Measurements from ENCODE around the gene ASCC1.

ASCC1 gene

DNA sequence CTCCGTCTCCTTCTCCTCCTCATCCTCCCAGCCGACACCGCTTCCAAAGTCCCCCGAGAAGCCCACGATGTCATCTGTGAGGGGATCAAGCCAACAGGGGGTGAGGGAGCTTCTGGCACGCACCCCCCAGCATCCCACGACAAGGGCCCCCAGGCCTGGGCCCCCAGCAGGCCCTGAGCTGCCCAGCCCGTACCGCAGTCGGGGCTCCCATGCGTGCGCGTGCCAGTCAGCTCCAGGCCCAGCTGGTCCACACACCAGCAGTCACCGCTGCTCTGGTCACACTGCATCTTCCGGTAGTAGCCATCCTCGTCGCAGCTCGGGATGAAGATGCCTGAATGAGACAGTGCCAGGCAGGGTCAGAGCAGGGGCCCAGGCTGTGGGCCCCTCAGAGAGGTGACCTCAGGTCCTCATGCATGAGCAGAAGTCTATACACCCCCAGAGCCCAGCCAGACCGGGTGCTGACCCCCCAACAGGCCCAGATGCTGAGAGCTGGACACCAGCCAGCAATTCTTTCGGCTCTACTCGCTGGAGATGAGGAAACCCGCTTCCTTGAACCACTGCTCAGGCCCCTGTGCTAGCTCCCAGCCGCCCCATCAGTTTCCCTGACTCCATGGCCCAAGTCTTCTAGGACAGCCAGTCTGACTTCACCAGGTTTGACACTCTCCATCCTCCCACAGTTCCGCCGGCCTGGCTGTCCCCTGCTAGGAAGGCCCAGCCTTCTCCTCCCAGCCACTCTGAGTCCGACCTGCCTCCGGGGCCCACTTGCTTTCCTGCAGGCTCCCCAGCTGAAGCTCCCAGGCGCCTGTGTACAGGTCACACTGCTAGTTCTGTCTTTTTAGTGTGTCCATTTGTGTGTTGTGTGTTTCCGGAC is 153.0 kb downstream of the ASCC1 start:
- no peak for DNase-seq

DNA sequence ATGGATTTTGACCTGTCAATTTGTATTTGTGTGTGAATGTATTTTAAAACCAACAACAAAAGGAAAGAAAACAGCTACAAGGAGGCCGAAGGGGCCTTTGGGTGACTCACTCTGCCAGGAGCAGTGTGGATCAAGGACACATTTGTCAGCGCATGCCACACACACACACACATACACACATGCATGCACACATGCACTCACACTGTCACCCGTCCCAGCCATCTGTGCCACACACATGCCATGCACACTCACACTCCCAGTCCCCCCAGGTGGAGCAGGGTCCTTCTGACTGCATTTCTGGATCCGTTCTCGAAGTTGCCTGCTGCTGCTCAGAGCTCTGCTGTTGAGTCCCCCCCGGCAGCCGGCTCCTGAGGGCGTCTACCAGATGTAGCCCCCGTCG is 153.7 kb downstream of the ASCC1 start:
- no peak for DNase-seq

DNA sequence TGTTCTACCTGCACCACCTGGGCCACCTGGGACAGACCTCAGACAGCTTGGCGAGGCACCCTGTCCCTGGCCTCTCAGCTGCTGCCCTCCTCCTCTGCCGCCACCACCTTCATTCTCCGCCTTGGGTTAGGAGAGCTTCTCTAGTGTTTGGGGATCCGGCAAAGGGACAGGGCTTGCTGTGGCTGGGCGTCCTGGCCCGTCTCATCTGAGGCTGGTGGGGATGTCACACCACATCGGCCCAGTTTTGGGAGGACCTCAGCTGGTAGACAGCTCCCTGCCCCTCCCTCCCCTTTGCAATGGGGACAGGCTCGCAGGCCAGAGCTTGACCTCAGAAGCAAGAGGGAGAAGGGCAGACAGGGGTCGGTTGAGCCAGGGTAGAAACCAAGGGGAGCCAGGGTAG is 154.1 kb downstream of the ASCC1 start:
- no peak for DNase-seq

DNA sequence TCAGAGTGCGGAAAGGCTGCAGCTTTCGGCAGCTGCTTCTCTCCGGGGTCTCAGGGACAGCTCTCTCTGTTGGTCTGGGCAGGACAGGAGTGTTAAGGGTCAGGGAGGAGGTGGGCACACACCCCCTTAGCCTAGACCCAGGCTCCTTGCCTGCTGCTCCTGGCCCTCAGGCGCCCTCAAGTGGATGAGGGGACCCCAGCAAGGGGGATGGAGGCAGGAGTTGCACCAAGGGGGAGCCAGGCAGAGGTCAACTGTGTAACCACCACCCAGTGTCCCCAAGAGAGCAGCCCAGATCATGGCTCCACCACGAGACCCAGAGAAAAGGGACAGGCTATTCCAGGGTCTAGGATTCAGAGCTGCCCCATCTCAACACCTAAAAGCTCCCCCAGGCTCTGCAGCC is 154.6 kb downstream of the ASCC1 start:
- DNase-seq = no peak

DNA sequence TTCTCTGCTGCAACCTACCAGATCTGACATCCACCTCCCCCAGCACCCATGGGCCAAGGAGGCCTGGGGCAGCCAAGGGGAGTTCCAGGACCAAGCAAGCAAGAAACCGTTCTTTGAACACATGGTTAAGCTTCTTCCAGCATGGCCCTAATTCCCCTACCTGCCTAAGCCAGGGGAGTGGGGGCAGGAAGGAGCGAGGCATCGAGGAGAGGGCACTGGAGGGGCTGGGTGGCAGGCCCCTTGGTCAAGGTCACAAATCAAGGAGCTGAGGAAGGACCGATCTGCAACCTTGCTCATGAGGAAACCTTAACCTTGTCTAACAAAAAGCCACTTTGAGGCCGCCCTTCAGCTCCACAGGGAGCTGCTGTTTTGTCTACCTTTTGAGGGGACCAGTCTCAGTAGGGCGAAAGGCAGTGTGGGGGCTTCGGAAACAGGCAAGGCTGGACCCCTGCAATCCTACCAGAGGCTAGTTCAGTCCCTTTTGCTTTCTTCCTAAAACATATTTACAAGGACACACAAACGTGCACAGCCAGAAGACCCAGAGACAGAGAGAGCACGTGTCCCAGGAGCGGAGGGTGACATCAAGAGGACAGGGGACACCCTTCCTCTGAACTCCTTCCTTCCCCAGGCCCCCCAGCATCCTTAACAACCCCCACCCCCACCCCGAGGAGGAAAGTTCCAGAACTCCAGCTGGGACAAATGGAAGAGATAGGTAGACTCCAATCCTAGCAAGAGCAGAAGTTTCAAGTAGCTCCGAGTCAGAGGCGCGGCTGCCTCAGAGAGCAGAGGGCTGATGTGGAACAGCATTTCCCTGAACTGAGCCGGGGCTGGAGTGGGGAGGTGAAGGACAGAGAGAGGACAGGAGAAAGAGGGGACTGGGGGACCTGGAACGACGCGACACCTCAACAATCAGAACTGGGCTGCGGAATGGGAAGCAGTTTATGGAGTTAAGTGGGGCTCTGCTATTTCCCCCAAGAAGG is 155.9 kb downstream of the ASCC1 start:
- no peak for DNase-seq

DNA sequence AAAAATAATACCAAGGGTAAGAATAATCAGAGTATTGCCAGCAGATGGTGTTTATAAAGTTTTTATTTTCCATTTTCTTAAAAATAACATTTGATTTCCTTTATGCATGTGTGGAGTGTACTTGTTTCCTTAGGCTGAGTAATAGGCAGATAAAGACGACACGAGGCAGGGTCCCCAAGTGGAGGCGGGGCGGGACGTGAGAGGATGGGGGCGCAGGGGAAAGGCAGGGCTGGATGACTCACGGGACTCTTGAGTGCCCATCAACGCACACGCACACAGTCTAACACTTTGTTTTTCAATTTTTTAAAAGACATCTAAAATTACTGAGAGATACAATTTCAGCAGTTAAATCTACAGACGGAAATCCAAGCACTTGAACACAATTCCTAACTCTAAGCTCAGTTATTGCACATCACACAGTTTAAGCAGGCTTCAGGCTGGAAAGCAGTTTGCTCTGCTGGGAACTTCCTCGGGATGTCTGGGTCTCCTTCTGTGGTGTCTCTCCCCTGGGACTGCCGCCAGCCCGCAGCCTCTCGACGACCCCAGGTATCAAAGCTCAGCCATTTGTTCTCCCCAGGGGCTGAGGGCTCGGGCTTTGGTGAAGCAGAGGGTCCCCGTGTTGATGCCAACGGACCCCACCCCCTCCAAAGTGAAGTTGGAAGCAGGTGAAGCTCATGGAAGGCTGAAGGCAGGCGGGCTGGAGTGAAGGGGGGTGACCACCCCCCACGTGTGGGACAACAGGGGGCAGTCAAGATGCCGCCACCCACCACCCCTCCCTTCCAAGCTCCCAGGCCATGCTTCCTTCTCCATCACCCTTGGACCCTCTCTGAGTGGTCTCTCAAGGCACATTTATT is 156.9 kb downstream of the ASCC1 start:
- DNase-seq = no peak

DNA sequence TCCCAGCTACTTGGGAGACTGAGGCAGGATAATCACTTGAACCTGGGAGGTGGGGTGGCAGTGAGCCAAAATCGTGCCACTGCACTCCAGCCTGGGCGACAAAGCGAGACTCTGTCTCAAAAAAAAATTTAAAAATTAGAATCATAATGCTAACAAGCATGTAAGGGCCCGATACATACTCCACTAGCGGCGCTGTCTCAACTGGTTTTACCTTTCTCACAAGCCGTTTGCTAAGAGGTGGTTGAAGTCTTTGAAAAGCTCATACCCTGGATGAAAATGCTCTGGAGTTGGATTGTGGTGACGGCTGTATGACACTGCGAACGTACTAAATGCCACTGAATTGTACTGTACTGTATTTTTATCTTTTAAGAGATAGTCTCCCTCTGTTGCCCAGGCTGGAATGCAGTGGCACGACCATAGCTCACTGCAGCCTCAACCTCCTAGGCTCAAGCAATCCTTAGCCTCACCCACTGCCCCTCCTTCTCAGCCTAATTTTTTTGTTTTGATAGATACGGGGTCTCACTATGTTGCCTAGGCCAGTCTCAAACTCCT is 157.7 kb downstream of the ASCC1 start:
- DNase-seq = no peak

DNA sequence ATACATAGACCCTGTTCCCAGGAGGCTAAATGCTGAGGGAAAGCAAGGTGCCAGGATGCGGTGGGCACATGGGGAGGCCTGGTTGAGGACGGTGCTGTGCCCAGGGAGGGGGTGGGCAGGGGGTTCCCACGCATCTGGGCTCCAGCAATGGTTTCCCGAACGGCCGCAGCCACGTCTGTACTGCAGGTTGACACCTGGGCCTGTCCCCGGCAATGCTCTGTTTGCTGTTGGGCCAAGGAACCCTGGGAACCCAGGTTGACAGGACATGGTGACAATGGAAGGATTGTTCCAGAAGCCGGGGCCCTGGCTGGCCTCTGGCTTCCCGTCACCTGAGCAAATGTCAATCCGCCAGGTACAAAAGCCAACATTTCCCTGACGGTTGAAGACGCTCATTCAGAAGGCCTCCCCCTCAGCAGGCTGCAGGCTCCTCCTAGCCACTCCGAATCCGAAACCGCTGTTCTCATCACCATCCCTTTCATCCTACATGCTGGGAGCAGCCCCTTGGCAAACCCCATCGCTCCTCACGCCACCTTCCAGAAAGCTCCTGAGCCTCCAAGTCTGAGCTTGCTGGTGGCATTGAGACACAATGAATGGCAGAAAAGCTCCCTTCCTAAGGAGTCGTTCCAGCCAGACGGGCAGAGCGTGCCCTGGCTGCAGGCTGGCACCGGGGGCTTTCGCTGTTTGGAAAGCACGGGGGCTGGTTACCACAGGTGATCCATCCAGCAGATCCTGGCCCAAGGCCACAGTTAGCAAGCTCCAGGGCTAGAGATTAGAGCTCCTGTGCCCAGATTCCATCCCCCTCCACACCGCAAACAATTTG is 158.9 kb downstream of the ASCC1 start:
- no peak for DNase-seq

DNA sequence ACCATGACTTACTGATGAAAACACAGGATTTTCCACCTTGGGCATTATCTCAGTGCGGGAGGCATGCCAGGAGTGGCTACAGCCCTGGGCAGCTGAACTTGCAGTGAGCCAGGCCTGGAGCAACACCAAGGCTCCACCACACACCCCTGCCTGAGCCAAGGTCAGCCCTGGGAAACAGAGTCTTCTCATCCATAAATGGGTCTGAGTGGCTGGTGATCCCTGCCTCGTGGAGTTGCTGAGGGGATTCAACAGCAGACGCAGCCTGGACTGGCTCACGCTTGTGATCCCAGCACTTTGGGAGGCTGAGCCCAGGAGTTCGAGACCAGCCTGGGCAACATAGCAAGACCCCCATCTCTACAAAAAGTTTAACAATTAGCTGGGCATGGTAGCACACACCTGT is 160.0 kb downstream of the ASCC1 start:
- DNase-seq = no peak

DNA sequence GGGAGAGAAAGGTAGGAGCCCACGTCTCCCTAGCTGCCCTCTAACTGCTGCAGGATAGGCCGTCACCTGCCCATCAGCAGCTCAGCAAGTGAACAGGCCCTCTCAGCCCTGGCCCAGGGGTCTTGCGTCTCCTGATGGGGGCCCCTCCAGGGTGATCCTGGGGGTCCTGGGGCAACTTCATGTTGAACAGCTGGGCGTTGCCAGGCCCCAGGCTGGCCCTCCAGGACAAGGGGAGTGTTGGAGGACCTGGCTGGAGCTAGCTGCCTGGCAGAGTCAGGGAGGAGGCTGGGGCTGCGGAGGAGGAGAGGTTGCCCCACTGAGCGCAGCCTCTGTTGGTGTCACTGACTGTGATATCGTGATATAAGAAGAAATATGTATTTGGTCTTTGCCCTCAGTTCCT is 162.4 kb downstream of the ASCC1 start:
- no peak for DNase-seq

DNA sequence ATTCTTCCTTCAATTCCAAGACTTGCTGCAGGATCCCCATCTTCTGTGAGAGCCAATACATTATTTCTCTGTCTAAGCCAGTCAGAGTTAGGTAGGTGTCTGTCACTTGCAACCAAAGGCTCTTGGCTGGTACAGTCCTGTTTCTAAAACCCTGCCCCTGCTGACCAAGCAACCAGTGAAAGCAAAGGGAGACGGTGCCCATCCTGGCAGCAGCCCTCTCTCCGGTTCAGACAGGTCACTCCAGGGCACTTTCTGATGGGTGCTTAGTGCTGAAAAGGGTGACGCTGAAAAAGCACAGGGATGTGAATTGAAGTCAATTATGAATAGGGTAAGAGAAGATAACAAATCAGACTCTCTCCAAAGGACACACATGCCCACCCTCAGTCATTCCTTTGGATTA is 165.2 kb downstream of the ASCC1 start:
- DNase-seq = no peak

DNA sequence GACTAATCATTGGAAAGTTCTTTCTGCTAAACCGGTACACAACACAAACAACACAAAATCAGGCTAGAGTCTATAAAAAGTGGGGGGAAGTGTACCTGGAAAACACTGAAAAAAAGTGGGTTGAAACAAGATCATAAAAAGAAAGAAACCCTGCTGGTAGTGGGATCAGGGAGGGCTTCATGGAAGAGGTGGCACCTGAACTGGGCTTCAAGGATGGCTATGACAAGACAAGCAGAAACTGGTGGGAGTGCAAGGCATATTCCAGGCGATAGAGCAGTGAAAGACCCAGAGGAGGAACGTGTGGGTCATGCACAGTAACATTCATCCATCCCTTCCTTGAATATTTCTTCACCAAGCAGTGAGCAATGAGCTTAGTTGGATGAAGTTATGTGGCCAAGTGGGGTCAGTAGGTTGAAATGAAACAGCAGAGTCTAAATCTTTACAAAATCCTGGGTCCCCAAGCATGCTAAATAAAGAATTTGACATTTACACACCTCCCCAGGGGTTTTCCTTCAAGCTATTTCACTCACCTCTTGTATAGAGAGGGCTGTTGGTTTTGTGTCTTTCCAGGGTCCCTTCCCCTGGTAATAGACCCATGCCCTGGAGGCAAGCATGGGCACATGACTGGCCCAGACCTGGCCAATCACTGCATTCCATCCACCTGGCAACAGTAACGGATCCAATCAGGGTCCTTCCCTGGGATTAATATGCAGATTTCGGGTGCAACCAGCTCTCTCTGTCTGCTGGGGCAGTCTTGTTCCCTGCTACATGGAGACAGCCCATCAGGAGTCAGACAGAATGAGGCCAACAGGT is 165.9 kb downstream of the ASCC1 start:
- DNase-seq = no peak

DNA sequence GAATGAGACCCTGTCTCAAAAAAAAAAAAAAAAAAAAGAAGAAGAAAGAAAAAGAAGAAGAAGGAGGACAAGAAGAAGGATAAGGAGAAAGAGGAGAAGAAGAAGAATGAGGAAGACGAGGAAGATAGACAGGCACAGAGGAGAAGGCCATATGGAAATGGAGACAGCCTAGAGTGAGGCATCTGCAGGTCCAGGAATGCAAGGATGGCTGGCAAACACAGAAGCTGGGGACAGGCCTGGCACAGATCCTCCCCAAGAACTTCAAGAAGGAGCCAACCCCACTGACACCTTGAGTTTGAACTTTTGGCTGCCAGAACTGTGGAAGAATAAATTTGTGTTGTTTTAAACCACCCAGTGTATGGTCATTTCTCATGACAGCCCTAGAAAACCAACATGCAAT is 166.6 kb downstream of the ASCC1 start:
- DNase-seq = no peak

DNA sequence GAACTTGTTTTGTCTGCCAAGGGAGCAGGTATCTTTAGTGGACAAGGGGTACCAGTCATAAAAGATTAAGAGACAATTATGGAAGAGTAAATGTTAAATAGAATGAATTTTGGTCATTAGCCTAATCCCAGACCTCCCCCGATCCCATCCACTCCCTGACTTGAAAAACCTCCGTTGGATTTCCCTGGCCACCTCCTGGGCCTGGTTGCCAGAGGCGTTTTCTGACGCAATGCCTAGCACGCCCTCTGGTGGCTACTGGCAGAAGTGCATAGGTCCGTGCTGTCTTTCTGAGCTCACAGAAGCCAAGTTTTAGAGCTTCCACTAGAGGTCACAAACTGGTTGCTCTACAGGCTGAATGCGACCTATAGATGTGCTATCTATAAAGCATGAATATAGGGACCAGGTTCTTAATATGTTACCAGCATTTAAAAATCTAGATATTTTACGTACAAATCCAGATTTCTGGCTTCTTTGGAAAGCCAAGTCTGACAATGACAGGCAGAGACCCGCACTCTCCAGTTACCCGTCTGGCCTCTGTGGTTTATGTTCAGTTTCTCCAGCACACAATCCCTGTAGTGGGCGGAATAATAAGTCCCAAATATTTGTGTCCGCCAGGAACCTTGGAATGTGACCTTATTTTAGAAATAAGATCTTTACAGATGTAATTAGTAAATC is 167.5 kb downstream of the ASCC1 start:
- DNase-seq = peak; percentile 92

All from DMS53 (cell line).